H1 (cell line): Measurements from ENCODE around the gene CDYL2. TPM values are rescaled to one million over a fixed set of nuclear protein-coding genes. Genes with fewer than 3 reads are reported as not detected.

Source experiments
- CTCF ChIA-PET: fragments of 300-600 bp; sonication (Branson Sonifier 250); formaldehyde crosslinking; loops from one replicate; lab custom pipeline; 2021; ENCODE audit not compliant: partially characterized antibody; lab: Charles Lee
- POLR2A ChIA-PET: fragments of 300-600 bp; sonication (Branson Sonifier 250); formaldehyde crosslinking; loops from one replicate; lab custom pipeline; 2021; ENCODE audit warnings: inconsistent platforms; ENCODE audit not compliant: partially characterized antibody; lab: Charles Lee
- DNase-seq, 2 experiments: peaks; one replicate each; pipeline versions ENCODE4 v3.0.0 to v3.0.0-alpha.2; 2010 to 2022; ENCODE audit warnings: low spot score in 2 of 2, low read depth in 1 of 2, mixed read lengths in 1 of 2
- FAIRE-seq: peaks from 2 replicates; lab custom pipeline; 2011; peaks lifted over from hg19 to GRCh38; lab: Jason Lieb, UNC
- H2AFZ ChIP-seq: 2 replicates; pipeline ENCODE4 v1.8.1; 2012; ENCODE audit warnings: low read length, inconsistent platforms
- H2AK5ac ChIP-seq: 2 replicates; pipeline ENCODE4 v1.6.1; 2013; ENCODE audit warnings: low read depth, low read length
- H2BK120ac ChIP-seq: replicated peaks from 2 replicates; pipeline ENCODE3; 2013; ENCODE audit warnings: low read depth, low read length, inconsistent platforms
- H2BK12ac ChIP-seq: 2 replicates; pipeline ENCODE4 v1.6.1; 2013; ENCODE audit warnings: low read depth, low read length
- H2BK15ac ChIP-seq: 2 replicates; pipeline ENCODE4 v1.6.1; 2013; ENCODE audit warnings: low read length
- H2BK20ac ChIP-seq: 2 replicates; pipeline ENCODE4 v1.6.1; 2013; ENCODE audit warnings: low read length
- H2BK5ac ChIP-seq: 2 replicates; pipeline ENCODE4 v1.6.1; 2013; ENCODE audit warnings: low read depth, low read length
- H3K14ac ChIP-seq: 2 replicates; pipeline ENCODE4 v1.6.1; 2013; ENCODE audit warnings: inconsistent platforms; ENCODE audit not compliant: insufficient read length
- H3K18ac ChIP-seq: 2 replicates; pipeline ENCODE4 v1.6.1; 2013; ENCODE audit warnings: low read length; ENCODE audit errors: extremely low read depth
- H3K23ac ChIP-seq: 2 replicates; pipeline ENCODE4 v1.6.1; 2013; ENCODE audit warnings: inconsistent platforms; ENCODE audit not compliant: insufficient read length
- H3K23me2 ChIP-seq: 2 replicates; pipeline ENCODE4 v1.6.1; 2013; ENCODE audit warnings: low read depth, low read length
- H3K27ac ChIP-seq: 2 replicates; pipeline ENCODE4 v1.6.1; 2011; ENCODE audit warnings: low read depth, low read length, inconsistent platforms
- H3K27me3 ChIP-seq, 4 experiments: replicated peaks in 1 of 4; 1 replicate in 1 of 4; 2 replicates in 3 of 4; pipeline versions ENCODE4 v1.6.1 to v1.8.1; 2011 to 2013; ENCODE audit warnings: low read length in 3 of 4, mild to moderate bottlenecking in 3 of 4, inconsistent platforms in 2 of 4, mixed read lengths in 2 of 4, moderate library complexity in 1 of 4; ENCODE audit not compliant: control insufficient read depth in 3 of 4, insufficient read depth in 3 of 4; ENCODE audit errors: extremely low read depth in 1 of 4
- H3K36me3 ChIP-seq, 4 experiments: 2 replicates each; pipeline versions ENCODE4 v1.6.1 to v1.8.1; 2011 to 2013; ENCODE audit warnings: mild to moderate bottlenecking in 4 of 4, low read length in 3 of 4, moderate library complexity in 2 of 4, control low read depth in 1 of 4, inconsistent platforms in 1 of 4; ENCODE audit not compliant: insufficient read depth in 4 of 4, control insufficient read depth in 2 of 4
- H3K4ac ChIP-seq: replicated peaks from 2 replicates; pipeline ENCODE3; 2013; ENCODE audit warnings: low read length, low read depth, mixed read lengths, inconsistent platforms; ENCODE audit not compliant: insufficient read length
- H3K4me1 ChIP-seq, 4 experiments: replicated peaks in 1 of 4; 1 replicate in 1 of 4; 2 replicates in 3 of 4; pipeline versions ENCODE4 v1.6.1 to v1.8.1; 2011 to 2013; ENCODE audit warnings: low read length in 3 of 4, inconsistent platforms in 2 of 4, mixed read lengths in 1 of 4; ENCODE audit not compliant: insufficient read depth in 4 of 4, control insufficient read depth in 3 of 4
- H3K4me2 ChIP-seq, 2 experiments: 2 replicates each; pipeline versions ENCODE4 v1.6.1 to v1.8.1; 2011 to 2013; ENCODE audit warnings: low read depth in 2 of 2, low read length in 2 of 2, control low read depth in 1 of 2, inconsistent platforms in 1 of 2, mild to moderate bottlenecking in 1 of 2; ENCODE audit not compliant: insufficient read depth in 1 of 2
- H3K4me3 ChIP-seq, 4 experiments: fragments of 200-600, 300-600 bp in 1 of 4; sonication (generic), shearing (Covaris generic), sonication (Bioruptor Twin) in 1 of 4; 2 replicates each; pipeline versions ENCODE4 v1.5.1 to v1.8.1; 2011 to 2016; ENCODE audit warnings: low read length in 4 of 4, low read depth in 3 of 4, control low read depth in 2 of 4, inconsistent platforms in 2 of 4, mild to moderate bottlenecking in 2 of 4, mixed read lengths in 1 of 4, moderate library complexity in 1 of 4; ENCODE audit not compliant: insufficient read depth in 2 of 4; ENCODE audit errors: extremely low read depth in 1 of 4
- H3K56ac ChIP-seq: replicated peaks from 2 replicates; pipeline ENCODE3; 2013; ENCODE audit warnings: low read depth, mild to moderate bottlenecking, mixed read lengths, low read length, inconsistent platforms; ENCODE audit not compliant: insufficient read length
- H3K79me1 ChIP-seq: 2 replicates; pipeline ENCODE4 v1.6.1; 2013; ENCODE audit warnings: low read depth, low read length, control low read depth
- H3K79me2 ChIP-seq, 2 experiments: 2 replicates each; pipeline versions ENCODE4 v1.6.1 to v1.8.1; 2012 to 2013; ENCODE audit warnings: low read length in 2 of 2, mild to moderate bottlenecking in 2 of 2, inconsistent platforms in 1 of 2; ENCODE audit not compliant: insufficient read depth in 2 of 2, control insufficient read depth in 1 of 2
- H3K9ac ChIP-seq, 4 experiments: replicated peaks in 1 of 4; 1 replicate in 1 of 4; 2 replicates in 3 of 4; pipeline versions ENCODE4 v1.6.1 to v1.8.1; 2011 to 2013; ENCODE audit warnings: low read depth in 3 of 4, low read length in 3 of 4, control low read depth in 2 of 4, mild to moderate bottlenecking in 2 of 4, moderate library complexity in 2 of 4, inconsistent platforms in 1 of 4; ENCODE audit errors: extremely low read depth in 1 of 4
- H3K9me3 ChIP-seq, 2 experiments: 2 replicates each; pipeline versions ENCODE4 v1.6.1 to v1.8.1; 2012 to 2013; ENCODE audit warnings: mild to moderate bottlenecking in 2 of 2, moderate library complexity in 2 of 2, control low read depth in 1 of 2, inconsistent platforms in 1 of 2, low read depth in 1 of 2, low read length in 1 of 2, mixed read lengths in 1 of 2; ENCODE audit not compliant: insufficient read depth in 2 of 2
- H4K20me1 ChIP-seq, 2 experiments: replicated peaks in 1 of 2; 2 replicates each; pipeline versions ENCODE3 to v1.8.1; 2011 to 2013; ENCODE audit warnings: inconsistent platforms in 2 of 2, low read length in 2 of 2, mild to moderate bottlenecking in 1 of 2; ENCODE audit not compliant: insufficient read depth in 2 of 2, control insufficient read depth in 1 of 2
- H4K5ac ChIP-seq: 2 replicates; pipeline ENCODE4 v1.6.1; 2013; ENCODE audit warnings: low read length, low read depth, mixed read lengths, inconsistent platforms; ENCODE audit not compliant: insufficient read length
- H4K8ac ChIP-seq: 2 replicates; pipeline ENCODE4 v1.8.0; 2013; ENCODE audit warnings: mild to moderate bottlenecking, moderate library complexity, low read length, inconsistent platforms; ENCODE audit not compliant: insufficient read depth; ENCODE audit errors: extremely low read depth
- H4K91ac ChIP-seq: replicated peaks from 2 replicates; pipeline ENCODE3; 2013; ENCODE audit warnings: low read length, mixed read lengths, inconsistent platforms; ENCODE audit not compliant: insufficient read length
- GABPA ChIP-seq: IDR thresholded peaks from 2 replicates; pipeline ENCODE4 v1.6.1; 2011; ENCODE audit warnings: mild to moderate bottlenecking, low read length, moderate library complexity, borderline replicate concordance; ENCODE audit not compliant: insufficient read depth
- HDAC6 ChIP-seq: IDR thresholded peaks from one replicate; pipeline ENCODE4 v1.7.1; 2012; ENCODE audit warnings: low read depth, mild to moderate bottlenecking, inconsistent platforms, low read length, moderate library complexity
- KDM1A ChIP-seq: fragments of 200-600, 300-600 bp; sonication (generic); IDR thresholded peaks from 2 replicates; pipeline ENCODE4 v1.7.1; 2016; ENCODE audit warnings: mild to moderate bottlenecking, low read length, borderline replicate concordance
- KDM4A ChIP-seq: IDR thresholded peaks from one replicate; pipeline ENCODE4 v1.7.1; 2012; ENCODE audit warnings: low read depth, mild to moderate bottlenecking, moderate library complexity, low read length, inconsistent platforms; ENCODE audit not compliant: severe bottlenecking
- PHF8 ChIP-seq: fragments of 200-600 bp; sonication (generic); conservative IDR thresholded peaks from 2 replicates; pipeline ENCODE4 v1.7.1; 2012; ENCODE audit warnings: low read depth, mild to moderate bottlenecking, inconsistent platforms, low read length, moderate library complexity
- POLR2AphosphoS5 ChIP-seq: IDR thresholded peaks from 2 replicates; pipeline ENCODE4 v1.6.1; 2011; ENCODE audit warnings: low read depth, low read length
- RBBP5 ChIP-seq: IDR thresholded peaks from 2 replicates; pipeline ENCODE4 v1.7.1; 2012; ENCODE audit warnings: low read depth, mild to moderate bottlenecking, inconsistent platforms, low read length, moderate library complexity, borderline replicate concordance
- TBP ChIP-seq: IDR thresholded peaks from 2 replicates; pipeline ENCODE4 v1.6.1; 2011; ENCODE audit warnings: low read depth, low read length, improper control_type of control experiment
- TCF12 ChIP-seq: IDR thresholded peaks from 2 replicates; pipeline ENCODE4 v1.6.1; 2011; ENCODE audit warnings: low read depth, mild to moderate bottlenecking, low read length
- WGBS, 2 experiments: shearing (Covaris generic) in 1 of 2; methylation state at CpG; one replicate each; pipeline versions ENCODE4 v1.1.6 to v1.1.7; 2013 to 2015; ENCODE audit warnings: low lambda C conversion rate in 2 of 2, mixed read lengths in 2 of 2, inconsistent platforms in 1 of 2, low coverage in 1 of 2, missing lambda C conversion rate in 1 of 2; ENCODE audit not compliant: insufficient replicate concordance in 2 of 2, insufficient coverage in 1 of 2, insufficient read length in 1 of 2; ENCODE audit errors: extremely low coverage in 1 of 2, missing lambda C conversion rate in 1 of 2; 5-methylcytosine and 5-hydroxymethylcytosine counted together
- polyA plus RNA-seq, 7 experiments: library from polyadenylated mRNA; depleted of rRNA in 3 of 7; stranded (reverse) in 5 of 7; unstranded in 2 of 7; fragments of >200 nt in 5 of 7; fragments of 200-250 nt in 2 of 7; gene quantifications; 1 replicate in 5 of 7; 2 replicates in 1 of 7; 4 replicates in 1 of 7; pipeline versions ENCODE4 v1.2.1 to v1.2.3, GENCODE V29; 2011 to 2013; ENCODE audit warnings: missing spikeins in 2 of 7, mixed read lengths in 2 of 7
- total RNA-seq: library from RNA; stranded (reverse); fragmentation: NEBNext Ultra II Directional; extraction: Animal tissue kit (Norgen Biotek cat#: 25700); gene quantifications from 2 replicates; pipeline ENCODE4 v1.2.1, GENCODE V29; 2021
- TF ChIP-seq, protein P1 (sequence below): IDR thresholded peaks from 2 replicates; pipeline ENCODE4 v1.6.1; 2011; ENCODE audit warnings: low read length, improper control_type of control experiment
- TF ChIP-seq, protein P2 (sequence below), 3 experiments: IDR thresholded peaks; 1 replicate in 2 of 3; 2 replicates in 1 of 3; pipeline versions ENCODE4 v1.5.1 to v1.6.1; 2011; ENCODE audit warnings: low read length in 3 of 3, mild to moderate bottlenecking in 3 of 3, inconsistent platforms in 2 of 3, low read depth in 1 of 3, moderate library complexity in 1 of 3; ENCODE audit not compliant: insufficient read depth in 1 of 3; ENCODE audit errors: control extremely low read depth in 1 of 3

The CDYL2 gene
- total and polyA plus RNA-seq, 2 of the 8 experiments (the other 6 are each of a cell fraction or from before 2014, with no cell fraction given), result 0.33 to 5.3 TPM

DNA sequence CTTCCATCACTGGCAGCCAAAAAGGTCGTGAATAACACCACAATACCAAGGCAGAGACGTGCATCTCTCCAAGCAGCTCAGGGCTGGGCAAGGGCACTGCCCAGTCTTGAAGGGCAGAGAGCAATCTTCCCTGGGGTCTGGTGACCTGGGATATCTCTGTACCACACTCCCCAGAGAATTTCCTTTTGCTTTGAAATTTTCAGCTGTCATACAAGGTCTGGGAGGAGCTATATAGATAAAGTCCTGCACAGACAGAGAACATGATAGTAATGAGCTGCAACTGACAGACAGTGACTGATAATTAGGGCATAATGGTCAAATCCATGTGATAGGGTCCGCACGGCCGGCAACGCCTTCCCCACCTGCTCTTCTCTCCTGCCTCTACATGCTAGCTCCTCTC, 195.5 kb downstream of the CDYL2 start:
- no peak overlapping the region for H4K8ac ChIP-seq
- H2BK120ac ChIP-seq, result no peak overlapping the region
- DNase-seq, result no peak
- no peak overlapping the region for H2AFZ ChIP-seq
- H3K56ac ChIP-seq, result no peak overlapping the region
- no peaks in the 10 kb centered on the region for H3K79me1 ChIP-seq
- no peak overlapping the region for H3K18ac ChIP-seq
- H3K27ac ChIP-seq, result no peak overlapping the region
- H3K36me3 ChIP-seq, result no peaks in the 10 kb centered on the region
- FAIRE-seq, result no peak
- WGBS, 2 experiments, result 79% methylated on average over 6 of the region's 6 CpGs; no CpG with 5 or more reads in 1 of the 2 experiments
- no peak overlapping the region for H4K91ac ChIP-seq
- H3K14ac ChIP-seq, result no peak overlapping the region
- no peak overlapping the region for H2BK12ac ChIP-seq
- no peak overlapping the region for H3K23ac ChIP-seq
- no peaks in the 10 kb centered on the region for H3K79me2 ChIP-seq
- no peaks in the 10 kb centered on the region for H4K20me1 ChIP-seq
- H2BK15ac ChIP-seq, result no peak overlapping the region
- H3K23me2 ChIP-seq, result no peaks in the 10 kb centered on the region
- no peaks in the 10 kb centered on the region for H3K4me1 ChIP-seq
- no peak overlapping the region for H2AK5ac ChIP-seq
- no peak overlapping the region for H2BK20ac ChIP-seq
- no peak overlapping the region for H2BK5ac ChIP-seq
- no peak overlapping the region for H3K4me3 ChIP-seq
- no peaks in the 10 kb centered on the region for H3K27me3 ChIP-seq
- POLR2A ChIA-PET, result no interaction called here
- no peak overlapping the region for H3K4me2 ChIP-seq
- no peak overlapping the region for H3K4ac ChIP-seq
- no peak overlapping the region for H4K5ac ChIP-seq
- no peak overlapping the region for H3K9ac ChIP-seq
- H3K9me3 ChIP-seq, result peaks cover 16 to 61% of the 10 kb centered on the region in 2 experiments
- CTCF ChIA-PET, result interaction anchor here (0.7 to 1.0 kb wide), 4 partner anchors 10 to 194 kb away, joined by 3 read pairs; no protein-coding TSS in a partner anchor
- no peak for TF ChIP-seq POLR2AphosphoS5
- no peak for TF ChIP-seq KDM4A
- no peak for TF ChIP-seq TCF12
- TF ChIP-seq, protein P1, sequence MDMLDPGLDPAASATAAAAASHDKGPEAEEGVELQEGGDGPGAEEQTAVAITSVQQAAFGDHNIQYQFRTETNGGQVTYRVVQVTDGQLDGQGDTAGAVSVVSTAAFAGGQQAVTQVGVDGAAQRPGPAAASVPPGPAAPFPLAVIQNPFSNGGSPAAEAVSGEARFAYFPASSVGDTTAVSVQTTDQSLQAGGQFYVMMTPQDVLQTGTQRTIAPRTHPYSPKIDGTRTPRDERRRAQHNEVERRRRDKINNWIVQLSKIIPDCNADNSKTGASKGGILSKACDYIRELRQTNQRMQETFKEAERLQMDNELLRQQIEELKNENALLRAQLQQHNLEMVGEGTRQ, result no peak
- TF ChIP-seq KDM1A, result no peak
- TF ChIP-seq, protein P2, sequence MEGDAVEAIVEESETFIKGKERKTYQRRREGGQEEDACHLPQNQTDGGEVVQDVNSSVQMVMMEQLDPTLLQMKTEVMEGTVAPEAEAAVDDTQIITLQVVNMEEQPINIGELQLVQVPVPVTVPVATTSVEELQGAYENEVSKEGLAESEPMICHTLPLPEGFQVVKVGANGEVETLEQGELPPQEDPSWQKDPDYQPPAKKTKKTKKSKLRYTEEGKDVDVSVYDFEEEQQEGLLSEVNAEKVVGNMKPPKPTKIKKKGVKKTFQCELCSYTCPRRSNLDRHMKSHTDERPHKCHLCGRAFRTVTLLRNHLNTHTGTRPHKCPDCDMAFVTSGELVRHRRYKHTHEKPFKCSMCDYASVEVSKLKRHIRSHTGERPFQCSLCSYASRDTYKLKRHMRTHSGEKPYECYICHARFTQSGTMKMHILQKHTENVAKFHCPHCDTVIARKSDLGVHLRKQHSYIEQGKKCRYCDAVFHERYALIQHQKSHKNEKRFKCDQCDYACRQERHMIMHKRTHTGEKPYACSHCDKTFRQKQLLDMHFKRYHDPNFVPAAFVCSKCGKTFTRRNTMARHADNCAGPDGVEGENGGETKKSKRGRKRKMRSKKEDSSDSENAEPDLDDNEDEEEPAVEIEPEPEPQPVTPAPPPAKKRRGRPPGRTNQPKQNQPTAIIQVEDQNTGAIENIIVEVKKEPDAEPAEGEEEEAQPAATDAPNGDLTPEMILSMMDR (IDR thresholded peaks at IDR 0.05; ENCODE audit: control extremely low read depth in 1 of 3, insufficient read depth in 1 of 3, low read depth in 1 of 3, low read length in 3 of 3), result no peak
- TF ChIP-seq GABPA, result no peak
- TF ChIP-seq TBP, result no peak
- no peak for TF ChIP-seq PHF8
- no peak for TF ChIP-seq RBBP5
- TF ChIP-seq HDAC6, result no peak
